Activated T-helper 17 cell treated with anti-CD3 and anti-CD28 coated beads, Interleukin-2, amount 50 U/mL, for 72 hours (primary cell): ENCODE data around the gene ZBTB40. TPM values are rescaled to one million over a fixed set of nuclear protein-coding genes. Genes with fewer than 3 reads are reported as not detected.

Experiments used
- ATAC-seq: fragments of 150-1000 bp; cut with Tn5 transposase; replicated peaks from 2 replicates; pipeline ENCODE4 v1.10.0; 2021; ENCODE audit warnings: mild to moderate bottlenecking, moderate library complexity
- H3K27ac Mint-ChIP-seq: one replicate; pipeline ENCODE4 v1.8.0; 2022; ENCODE audit warnings: mixed read lengths
- H3K27me3 Mint-ChIP-seq: one replicate; pipeline ENCODE4 v1.8.0; 2022; ENCODE audit warnings: mixed read lengths
- H3K36me3 Mint-ChIP-seq: one replicate; pipeline ENCODE4 v1.8.0; 2022; ENCODE audit warnings: low read depth, mild to moderate bottlenecking, mixed read lengths
- H3K4me1 Mint-ChIP-seq: one replicate; pipeline ENCODE4 v1.8.0; 2022; ENCODE audit warnings: mixed read lengths
- H3K4me3 Mint-ChIP-seq: one replicate; pipeline ENCODE4 v1.8.0; 2022; ENCODE audit warnings: mild to moderate bottlenecking, mixed read lengths
- H3K9me3 Mint-ChIP-seq: one replicate; pipeline ENCODE4 v1.8.0; 2022; ENCODE audit warnings: mixed read lengths
- total RNA-seq, 2 donors: library from RNA; stranded (reverse); gene quantifications; one replicate each; pipeline ENCODE4 v1.2.3, GENCODE V29; 2022

Gene ZBTB40
- total RNA-seq, 2 donors from 2014 or later = 20.4 to 21.4 TPM

DNA sequence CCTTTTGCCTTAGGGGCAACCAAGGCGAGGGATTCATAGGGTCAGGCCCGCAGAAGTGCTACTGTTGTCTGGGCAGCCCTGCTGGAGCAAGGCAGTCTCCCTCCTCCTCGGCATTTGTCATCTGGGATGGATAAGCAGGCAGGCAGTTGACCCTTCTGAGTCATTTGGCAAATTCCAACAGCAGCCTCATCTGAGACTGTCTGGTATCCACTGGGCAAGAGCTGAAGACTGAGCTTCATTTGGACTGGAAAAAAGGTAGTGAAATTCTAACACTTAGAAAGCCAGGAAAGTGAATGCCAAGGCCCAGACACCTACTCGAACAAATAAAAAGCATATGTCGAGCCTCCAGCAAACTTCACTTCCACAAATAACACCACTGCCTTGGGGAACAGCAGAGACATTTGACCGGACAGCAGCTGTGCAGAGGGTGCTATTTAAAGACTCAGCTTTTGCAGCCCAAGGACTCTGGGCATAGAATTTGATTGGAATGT, 4.0 kb upstream of the ZBTB40 start:
- ATAC-seq = no peak
- H3K36me3 Mint-ChIP-seq = no peaks in the 10 kb centered on the region
- H3K4me1 Mint-ChIP-seq = peaks cover 3% of the 10 kb centered on the region
- H3K27me3 Mint-ChIP-seq = peaks cover 6% of the 10 kb centered on the region
- H3K4me3 Mint-ChIP-seq = no peak overlapping the region
- no peaks in the 10 kb centered on the region for H3K9me3 Mint-ChIP-seq
- H3K27ac Mint-ChIP-seq = no peak overlapping the region

DNA sequence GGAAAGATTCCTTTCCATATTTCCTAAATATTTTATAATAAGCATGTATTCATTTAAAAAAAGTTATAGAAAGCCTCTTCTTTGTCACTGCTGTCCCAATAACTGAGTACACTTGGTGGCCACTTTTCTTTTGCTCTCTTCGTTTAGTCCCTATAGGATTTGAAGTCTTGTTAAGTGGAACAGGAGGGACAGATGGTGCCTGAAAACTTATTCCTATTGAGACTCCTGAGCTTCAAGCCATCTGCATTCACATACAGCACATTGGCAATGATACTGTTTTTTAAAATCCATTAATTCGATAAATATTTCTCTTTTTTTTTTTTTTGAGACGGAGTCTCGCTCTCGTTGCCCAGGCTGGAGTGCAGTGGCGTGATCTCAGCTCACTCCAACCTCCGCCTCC, 2.0 kb upstream of the ZBTB40 start:
- H3K9me3 Mint-ChIP-seq = no peaks in the 10 kb centered on the region
- H3K4me1 Mint-ChIP-seq = peaks cover 14% of the 10 kb centered on the region
- H3K27me3 Mint-ChIP-seq = peaks cover 3% of the 10 kb centered on the region
- no peak for ATAC-seq
- no peak overlapping the region for H3K27ac Mint-ChIP-seq
- no peak overlapping the region for H3K4me3 Mint-ChIP-seq
- peaks cover 11% of the 10 kb centered on the region for H3K36me3 Mint-ChIP-seq

DNA sequence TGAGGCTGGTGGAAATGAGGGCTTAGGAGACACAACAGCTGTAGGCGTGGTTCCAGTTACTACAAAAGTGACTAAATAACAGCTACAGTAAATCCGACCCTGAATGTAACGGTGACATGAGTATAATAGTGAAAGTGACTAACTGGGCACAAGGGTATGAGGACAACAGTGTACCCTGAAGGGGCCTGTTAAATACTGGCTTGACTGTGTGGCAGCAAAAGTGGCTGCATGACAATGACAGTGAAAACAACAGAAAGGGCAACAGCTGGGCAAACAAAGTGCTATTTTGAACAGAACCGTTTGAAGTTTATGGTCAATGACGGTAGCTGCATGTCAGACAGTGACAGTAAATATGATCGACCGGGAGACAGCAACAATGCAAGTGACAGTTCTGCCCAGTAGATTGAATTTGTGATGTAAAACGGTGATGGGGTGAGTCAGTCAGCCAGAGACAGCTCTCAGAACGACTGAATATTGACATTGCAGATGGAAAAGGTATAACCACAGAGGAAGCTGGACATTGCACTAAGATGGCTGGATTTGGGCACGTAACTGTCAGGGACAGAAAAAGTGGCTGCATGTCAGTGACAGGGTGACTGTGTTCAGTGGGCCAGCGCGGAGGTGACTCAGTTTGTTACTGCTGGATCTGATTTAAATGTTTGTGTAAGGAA, 1.2 kb upstream of the ZBTB40 start:
- no peaks in the 10 kb centered on the region for H3K27me3 Mint-ChIP-seq
- no peaks in the 10 kb centered on the region for H3K9me3 Mint-ChIP-seq
- H3K36me3 Mint-ChIP-seq = peaks cover 12% of the 10 kb centered on the region
- H3K4me3 Mint-ChIP-seq = peak overlapping the region; percentile 90
- peaks cover 19% of the 10 kb centered on the region for H3K4me1 Mint-ChIP-seq
- no peak for ATAC-seq
- H3K27ac Mint-ChIP-seq = peak overlapping the region; percentile 55

DNA sequence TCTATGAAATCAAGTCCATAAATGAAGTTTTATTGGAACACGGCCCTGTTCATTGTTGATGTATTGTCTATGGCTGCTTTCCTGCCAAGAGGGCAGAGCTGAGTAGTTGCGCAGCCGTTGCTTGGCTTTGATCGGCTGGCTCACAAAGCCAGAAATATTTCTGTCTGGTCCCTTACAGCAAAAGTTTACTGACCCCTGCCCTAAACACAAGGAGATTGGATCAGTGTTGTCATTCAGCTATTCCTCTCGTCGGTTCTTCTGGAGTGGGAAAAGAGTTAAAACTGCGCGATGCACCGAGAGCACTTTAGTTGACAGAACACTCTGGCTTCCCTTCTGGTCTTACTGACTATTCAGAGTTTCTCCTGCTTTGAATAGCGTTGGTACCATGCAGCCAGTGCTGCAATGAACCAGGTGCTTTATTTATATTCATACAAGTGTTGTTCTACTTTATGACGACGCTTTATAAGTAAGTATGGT, 868 bp downstream of the ZBTB40 start:
- ATAC-seq = peak; percentile 10
- Mint-ChIP-seq H3K27ac (peak overlapping the region; percentile 85), H3K9me3 (no peaks in the 10 kb centered on the region), H3K4me1 (peaks cover 19% of the 10 kb centered on the region), H3K4me3 (peak overlapping the region; percentile 90), H3K27me3 (no peaks in the 10 kb centered on the region), H3K36me3 (peaks cover 12% of the 10 kb centered on the region)

DNA sequence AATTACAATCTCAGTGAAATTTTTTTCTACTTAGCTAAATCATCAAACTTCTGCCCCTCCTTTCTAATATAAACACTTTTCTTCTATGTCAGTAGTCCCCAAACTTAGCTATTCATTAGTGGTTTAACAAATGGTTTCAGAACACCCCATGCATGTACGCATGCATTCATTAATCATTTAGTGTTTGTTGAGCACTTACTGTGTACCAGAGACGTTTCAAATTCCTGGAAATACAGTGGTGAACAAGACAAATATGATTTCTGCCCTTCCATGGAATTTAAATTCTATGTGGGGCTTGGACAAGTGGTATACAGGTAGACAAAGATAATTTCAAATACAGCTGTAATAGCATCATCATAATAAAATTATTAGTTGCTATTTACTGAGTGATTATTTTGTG, 1.5 kb downstream of the ZBTB40 start:
- Mint-ChIP-seq H3K9me3 (no peaks in the 10 kb centered on the region), H3K27ac (peak overlapping the region; percentile 85), H3K36me3 (peaks cover 12% of the 10 kb centered on the region), H3K27me3 (no peaks in the 10 kb centered on the region), H3K4me1 (peaks cover 23% of the 10 kb centered on the region), H3K4me3 (peak overlapping the region; percentile 90)
- ATAC-seq = no peak

DNA sequence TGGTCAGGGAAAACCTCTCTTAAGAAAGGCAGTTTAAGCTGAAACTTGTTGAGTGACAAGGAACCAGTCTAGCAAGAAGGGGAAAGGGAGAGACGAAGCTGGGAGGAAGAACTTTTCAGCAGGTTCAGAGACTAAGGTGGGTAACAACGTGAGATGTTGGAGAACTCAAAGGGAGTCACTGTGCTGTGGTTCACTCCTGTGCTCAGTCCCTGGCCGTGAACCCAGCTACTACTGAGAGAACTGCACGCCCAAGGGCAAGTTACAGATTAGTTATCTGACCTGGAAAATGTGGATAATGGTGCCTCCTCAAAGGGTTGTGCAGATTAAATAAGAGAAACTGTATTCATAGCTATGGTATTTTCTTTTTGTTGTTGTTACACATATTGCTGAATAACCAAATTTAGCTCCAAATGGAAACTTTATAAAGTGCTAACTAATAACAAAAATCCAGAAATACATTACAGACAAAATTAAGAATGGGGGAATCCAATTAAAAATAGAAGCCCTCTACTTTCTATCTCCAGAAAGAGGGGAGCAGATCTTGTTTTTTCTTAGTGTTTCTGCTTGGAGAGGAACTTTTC, 2.9 kb downstream of the ZBTB40 start:
- Mint-ChIP-seq H3K9me3 (no peaks in the 10 kb centered on the region), H3K27ac (no peak overlapping the region), H3K36me3 (peaks cover 12% of the 10 kb centered on the region), H3K4me3 (no peak overlapping the region), H3K4me1 (peaks cover 26% of the 10 kb centered on the region), H3K27me3 (no peaks in the 10 kb centered on the region)
- no peak for ATAC-seq

DNA sequence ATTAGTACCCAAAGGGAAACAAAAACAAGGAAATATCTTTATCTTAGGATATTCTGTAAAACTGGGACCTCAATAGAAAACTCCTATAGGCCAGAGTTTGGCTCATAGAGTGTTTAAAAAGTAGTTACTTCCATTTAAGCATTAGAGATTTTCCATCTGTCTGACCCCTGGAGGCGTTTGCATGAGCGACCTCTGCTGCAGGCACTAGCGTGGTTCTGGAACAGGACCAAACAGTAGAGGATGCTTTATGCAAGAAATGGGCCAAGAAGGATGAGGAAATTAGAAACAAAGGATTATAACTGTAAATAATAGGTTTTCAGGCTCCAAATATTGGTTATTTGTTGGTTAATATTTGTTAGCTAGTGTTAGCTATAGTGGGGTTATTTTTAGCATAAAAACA, 5.7 kb downstream of the ZBTB40 start:
- Mint-ChIP-seq H3K36me3 (peaks cover 12% of the 10 kb centered on the region), H3K4me1 (peaks cover 37% of the 10 kb centered on the region), H3K27ac (no peak overlapping the region), H3K4me3 (no peak overlapping the region), H3K9me3 (no peaks in the 10 kb centered on the region), H3K27me3 (no peaks in the 10 kb centered on the region)
- no peak for ATAC-seq

DNA sequence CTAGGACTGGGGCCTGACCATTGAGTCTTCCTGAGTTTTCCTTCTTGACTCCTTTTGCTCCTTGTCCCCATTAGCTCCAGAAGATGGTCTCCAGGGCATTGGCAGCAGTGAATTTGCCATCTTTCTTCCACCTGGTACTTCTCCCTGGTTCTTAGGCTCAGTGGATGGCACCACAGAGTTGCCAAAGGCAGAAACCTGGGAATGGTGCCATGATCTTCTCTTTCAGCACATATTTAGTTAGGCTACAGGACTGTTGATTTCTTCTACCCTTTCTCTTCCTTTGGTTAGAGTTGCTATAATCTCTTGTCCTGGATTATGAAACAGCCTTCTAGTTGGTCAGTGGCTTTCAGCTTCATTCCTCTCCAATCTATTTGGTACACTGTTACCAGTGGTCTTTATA, 6.2 kb downstream of the ZBTB40 start:
- no peak for ATAC-seq
- Mint-ChIP-seq H3K27me3 (no peaks in the 10 kb centered on the region), H3K36me3 (peaks cover 12% of the 10 kb centered on the region), H3K4me3 (no peak overlapping the region), H3K9me3 (no peaks in the 10 kb centered on the region), H3K27ac (no peak overlapping the region), H3K4me1 (peaks cover 35% of the 10 kb centered on the region)

DNA sequence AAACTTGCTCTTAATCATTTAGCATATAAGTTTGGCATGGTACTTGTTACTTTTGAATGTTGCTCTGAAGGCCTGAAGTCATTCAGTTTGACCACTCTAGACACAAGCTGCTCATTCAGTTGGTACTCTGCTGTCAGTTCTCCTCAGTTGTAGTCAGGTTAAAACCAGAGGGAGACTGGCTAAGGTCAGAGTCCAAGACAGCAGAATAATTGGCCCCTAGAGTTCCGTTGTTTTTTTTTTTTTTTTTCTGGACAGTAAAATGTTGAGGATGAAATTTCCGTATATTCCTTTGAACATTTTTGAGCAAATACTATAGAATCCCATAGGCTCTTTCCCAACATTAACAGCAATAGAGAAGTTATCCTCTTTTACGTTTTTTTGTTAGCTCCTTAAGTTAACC, 9.4 kb downstream of the ZBTB40 start:
- Mint-ChIP-seq H3K27ac (peak overlapping the region; percentile 3), H3K4me3 (no peak overlapping the region), H3K4me1 (peaks cover 23% of the 10 kb centered on the region), H3K27me3 (no peaks in the 10 kb centered on the region), H3K36me3 (no peaks in the 10 kb centered on the region), H3K9me3 (no peaks in the 10 kb centered on the region)
- ATAC-seq = no peak

DNA sequence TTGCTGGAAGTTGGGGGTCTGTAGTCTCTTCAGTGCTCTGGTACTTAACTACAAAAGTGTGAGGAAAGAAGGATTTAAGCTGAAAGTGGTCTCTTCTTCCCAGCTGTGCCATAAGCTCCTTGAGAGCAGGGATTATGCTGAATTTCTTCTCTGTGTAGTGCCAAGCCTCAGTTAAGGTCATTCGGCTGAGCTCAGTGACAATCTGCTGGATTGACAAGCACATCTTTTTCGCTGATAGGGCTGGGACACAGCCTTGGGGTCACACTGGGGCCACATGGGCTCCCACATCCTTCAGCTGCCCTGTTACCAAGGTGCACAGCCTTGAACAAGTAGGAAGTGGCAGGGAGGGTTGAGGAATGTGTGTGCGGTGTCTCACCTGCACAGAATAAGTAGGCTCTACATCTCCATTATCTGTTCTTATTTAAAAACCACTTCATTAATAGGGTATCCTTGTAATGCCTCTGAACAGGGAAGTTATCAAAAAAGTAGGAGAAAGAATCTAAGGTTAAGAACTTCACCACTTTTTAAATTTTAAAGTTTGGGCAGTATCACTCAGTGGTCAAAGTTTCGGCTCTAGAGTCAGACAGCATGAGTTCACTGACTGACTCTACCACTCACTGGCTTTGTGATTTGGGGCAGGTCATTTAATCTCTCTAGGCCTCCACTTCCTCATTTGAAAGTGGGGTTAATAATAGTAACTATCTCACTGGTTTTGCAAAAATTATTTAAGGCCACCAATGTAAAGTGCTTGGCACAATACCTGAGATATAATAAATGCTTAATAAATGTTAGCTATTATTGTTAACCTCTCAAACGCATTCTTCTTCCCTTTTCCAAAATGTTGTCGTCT, 10.3 kb downstream of the ZBTB40 start:
- Mint-ChIP-seq H3K36me3 (no peaks in the 10 kb centered on the region), H3K9me3 (no peaks in the 10 kb centered on the region), H3K4me3 (no peak overlapping the region), H3K27me3 (no peaks in the 10 kb centered on the region), H3K4me1 (peaks cover 23% of the 10 kb centered on the region), H3K27ac (peak overlapping the region; percentile 3)
- ATAC-seq = no peak

DNA sequence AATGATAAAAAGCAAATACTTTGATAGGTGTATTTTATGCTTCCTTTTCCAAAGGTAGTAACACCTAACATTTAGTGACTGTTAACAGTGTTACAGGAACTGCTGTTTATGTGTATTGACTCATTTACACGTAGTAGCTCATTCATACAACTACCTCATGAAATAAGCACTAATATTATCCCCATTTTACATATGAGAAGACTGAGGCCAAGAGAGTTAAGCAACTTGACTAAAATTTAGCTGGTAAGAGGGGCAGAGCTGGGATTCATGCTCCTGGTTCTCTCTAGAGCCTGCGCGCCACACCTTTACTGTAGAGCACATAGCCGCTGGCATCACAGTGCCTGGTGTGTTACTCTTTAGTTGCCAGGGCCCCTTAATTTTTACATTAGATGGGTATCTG, 11.3 kb downstream of the ZBTB40 start:
- Mint-ChIP-seq H3K27me3 (no peaks in the 10 kb centered on the region), H3K27ac (no peak overlapping the region), H3K9me3 (no peaks in the 10 kb centered on the region), H3K4me3 (no peak overlapping the region), H3K4me1 (peaks cover 22% of the 10 kb centered on the region), H3K36me3 (no peaks in the 10 kb centered on the region)
- no peak for ATAC-seq

DNA sequence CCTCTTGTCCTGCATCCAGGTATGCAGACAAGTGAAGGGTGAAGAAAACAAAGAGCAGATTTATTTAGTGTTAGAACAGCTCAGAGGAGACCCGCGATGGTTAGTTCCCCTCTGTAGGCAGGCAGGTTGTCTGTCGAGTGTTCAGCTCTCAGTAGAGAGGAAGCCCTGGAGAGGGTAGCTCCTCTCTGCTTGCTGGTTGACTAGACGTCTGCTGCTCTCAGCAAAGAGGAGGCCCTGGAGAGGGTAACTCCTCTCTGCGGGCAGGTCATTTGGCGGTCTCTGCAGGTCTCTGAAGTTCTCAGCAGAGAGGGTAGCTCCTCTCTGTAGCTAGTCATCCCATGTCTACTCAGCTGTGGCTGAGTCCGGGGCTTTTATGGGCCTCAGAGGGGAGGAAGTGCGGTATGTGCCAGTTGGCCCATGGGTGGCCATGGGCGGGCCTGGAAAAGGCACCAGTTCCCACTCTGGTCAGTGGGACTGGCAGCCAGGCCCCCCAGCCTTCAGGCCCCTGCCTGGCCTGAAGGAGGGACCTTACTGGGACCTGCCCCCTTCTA, 13.4 kb downstream of the ZBTB40 start:
- no peak overlapping the region for H3K4me3 Mint-ChIP-seq
- H3K9me3 Mint-ChIP-seq = no peaks in the 10 kb centered on the region
- H3K27ac Mint-ChIP-seq = no peak overlapping the region
- H3K36me3 Mint-ChIP-seq = no peaks in the 10 kb centered on the region
- ATAC-seq = no peak
- H3K27me3 Mint-ChIP-seq = no peaks in the 10 kb centered on the region
- H3K4me1 Mint-ChIP-seq = peaks cover 19% of the 10 kb centered on the region

DNA sequence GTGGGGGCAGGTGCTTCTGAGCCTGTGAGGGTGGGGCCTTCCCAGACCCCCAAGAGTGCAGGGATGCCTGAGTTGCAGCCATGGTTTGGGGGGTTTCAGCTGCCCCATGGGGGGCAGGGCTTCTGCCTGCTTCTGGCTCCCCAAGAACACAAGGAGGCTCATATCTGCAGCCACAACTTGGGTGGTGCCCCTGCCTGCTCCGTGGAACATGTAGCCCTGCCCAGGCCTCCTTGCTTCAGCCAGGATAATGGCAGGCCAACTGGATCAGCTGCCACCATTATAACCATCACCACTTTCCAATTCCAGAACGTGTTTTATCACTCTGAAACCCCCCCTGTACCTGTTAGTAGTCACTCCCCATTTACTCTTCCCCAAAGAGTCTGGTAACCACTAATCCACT, 14.0 kb downstream of the ZBTB40 start:
- no peaks in the 10 kb centered on the region for H3K36me3 Mint-ChIP-seq
- H3K27me3 Mint-ChIP-seq = no peaks in the 10 kb centered on the region
- H3K4me1 Mint-ChIP-seq = peaks cover 21% of the 10 kb centered on the region
- no peak overlapping the region for H3K27ac Mint-ChIP-seq
- no peak for ATAC-seq
- H3K4me3 Mint-ChIP-seq = no peak overlapping the region
- H3K9me3 Mint-ChIP-seq = no peaks in the 10 kb centered on the region

DNA sequence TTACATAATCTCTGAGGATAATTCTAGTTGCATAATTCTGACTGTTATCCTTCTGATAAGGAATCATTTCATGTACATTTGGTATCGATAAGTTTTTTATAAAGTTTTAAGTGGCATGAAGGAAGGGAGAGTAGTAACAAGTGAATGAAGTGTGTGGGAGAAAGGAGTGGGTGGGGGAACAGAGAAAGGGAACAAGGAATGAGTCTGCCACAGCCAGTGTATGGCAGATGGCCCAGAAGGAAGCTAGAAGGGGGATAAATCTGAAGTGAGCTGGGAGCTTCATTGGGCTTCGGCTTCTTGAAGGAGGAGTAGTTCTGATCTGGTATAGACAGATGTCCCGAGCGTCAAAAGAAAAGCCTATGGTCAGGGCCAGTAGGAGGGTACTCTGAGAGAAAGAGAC, 18.6 kb downstream of the ZBTB40 start:
- Mint-ChIP-seq H3K36me3 (no peaks in the 10 kb centered on the region), H3K4me1 (peaks cover 15% of the 10 kb centered on the region)

More for the DNA sequence above, 18.6 kb downstream of the ZBTB40 start:
- no peak overlapping the region for H3K4me3 Mint-ChIP-seq
- H3K27ac Mint-ChIP-seq = no peak overlapping the region
- H3K9me3 Mint-ChIP-seq = no peaks in the 10 kb centered on the region
- ATAC-seq = no peak
- no peaks in the 10 kb centered on the region for H3K27me3 Mint-ChIP-seq
